ENCODE results near the gene EEF1G.

The EEF1G gene

GRCh38 chr11:62610814-62611704, 37.4 kb upstream of the EEF1G start:
- no peak for DNase-seq (ENCODE audit: extremely low read depth, insufficient read length)

DNA sequence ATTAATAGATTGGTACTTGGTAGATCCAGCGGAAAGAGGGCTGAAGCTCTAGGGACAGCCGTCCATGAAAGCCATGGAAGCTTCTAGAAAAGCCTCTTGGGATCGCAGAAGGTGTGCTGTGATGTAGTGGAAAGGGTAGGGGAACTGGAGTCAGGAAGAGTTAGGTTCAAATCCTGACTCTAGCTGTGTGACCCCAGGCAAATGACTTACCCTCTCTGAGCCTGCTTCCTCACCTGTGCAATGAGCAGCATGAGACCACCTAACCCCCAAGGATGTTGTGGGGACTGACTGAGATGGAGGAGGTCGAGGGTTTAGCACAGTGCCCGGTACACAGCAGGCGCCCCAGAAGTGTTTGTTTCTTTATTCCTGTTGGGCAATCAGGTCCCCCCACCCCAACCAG, 36.7 kb upstream of the EEF1G start:
- no peak for DNase-seq (ENCODE audit: extremely low read depth, insufficient read length)
- Histone ChIP-seq H3K4me3 (replicated peaks; ENCODE audit: low read depth, low read length) (no peak overlapping the region), H3K27me3 (replicated peaks; ENCODE audit: control insufficient read depth, insufficient read depth, low read length) (no peaks in the 10 kb centered on the region), H3K36me3 (ENCODE audit: control insufficient read depth, insufficient read depth, low read length) (peaks cover 5% of the 10 kb centered on the region)
- no peak for TF ChIP-seq CTCF (IDR thresholded peaks at IDR 0.05; ENCODE audit: insufficient read depth, low read length, poor library complexity, severe bottlenecking)

More at GRCh38 chr11:62610814-62611704, 37.4 kb upstream of the EEF1G start:
- H3K36me3 ChIP-seq (ENCODE audit: control insufficient read depth, insufficient read depth, low read length): peaks cover 2% of the 10 kb centered on the region
- no peak for TF ChIP-seq CTCF (IDR thresholded peaks at IDR 0.05; ENCODE audit: insufficient read depth, low read length, poor library complexity, severe bottlenecking)
- H3K27me3 ChIP-seq (replicated peaks; ENCODE audit: control insufficient read depth, insufficient read depth, low read length): no peaks in the 10 kb centered on the region
- peak overlapping the region; percentile 84 for H3K4me3 ChIP-seq (replicated peaks; ENCODE audit: low read depth, low read length)

DNA sequence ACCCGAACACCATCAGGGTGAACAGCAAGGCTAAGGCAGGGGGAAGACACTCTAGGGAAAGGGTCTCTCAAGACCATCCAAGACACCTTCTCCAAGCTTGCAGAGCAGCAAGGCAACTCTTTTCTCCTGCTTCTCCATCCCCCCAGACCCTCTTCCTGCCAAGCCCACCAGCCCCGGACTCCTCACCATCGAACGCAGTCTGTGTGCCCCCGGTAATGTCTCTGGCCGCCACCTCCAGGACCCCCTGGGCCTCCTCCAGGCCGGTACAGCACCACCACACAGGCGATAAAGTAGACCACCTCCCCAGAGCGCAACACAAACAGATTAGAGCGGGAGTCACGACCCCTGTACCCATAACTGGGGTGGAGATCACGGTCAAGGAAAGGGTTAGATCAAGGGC, 35.1 kb upstream of the EEF1G start:
- TF ChIP-seq CTCF (IDR thresholded peaks at IDR 0.05; ENCODE audit: insufficient read depth, low read length, poor library complexity, severe bottlenecking): no peak
- H3K27me3 ChIP-seq (replicated peaks; ENCODE audit: control insufficient read depth, insufficient read depth, low read length): no peaks in the 10 kb centered on the region
- no peak overlapping the region for H3K4me3 ChIP-seq (replicated peaks; ENCODE audit: low read depth, low read length)
- no peak for DNase-seq (ENCODE audit: extremely low read depth, insufficient read length)
- peaks cover 4% of the 10 kb centered on the region for H3K36me3 ChIP-seq (ENCODE audit: control insufficient read depth, insufficient read depth, low read length)

- no peaks in the 10 kb centered on the region for H3K27me3 ChIP-seq (replicated peaks; ENCODE audit: control insufficient read depth, insufficient read depth, low read length)
- H3K4me3 ChIP-seq (replicated peaks; ENCODE audit: low read depth, low read length): no peak overlapping the region
- no peak for TF ChIP-seq CTCF (IDR thresholded peaks at IDR 0.05; ENCODE audit: insufficient read depth, low read length, poor library complexity, severe bottlenecking)
- H3K36me3 ChIP-seq (ENCODE audit: control insufficient read depth, insufficient read depth, low read length): peaks cover 10% of the 10 kb centered on the region
- no peak for DNase-seq (ENCODE audit: extremely low read depth, insufficient read length)
Measured at GRCh38 chr11:62607714-62608113, 34.0 kb upstream of the EEF1G start.

GRCh38 chr11:62605902-62606301, 32.2 kb upstream of the EEF1G start:
- Histone ChIP-seq H3K4me3 (replicated peaks; ENCODE audit: low read depth, low read length) (no peak overlapping the region), H3K27me3 (replicated peaks; ENCODE audit: control insufficient read depth, insufficient read depth, low read length) (no peaks in the 10 kb centered on the region), H3K36me3 (ENCODE audit: control insufficient read depth, insufficient read depth, low read length) (peaks cover 10% of the 10 kb centered on the region)
- no peak for TF ChIP-seq CTCF (IDR thresholded peaks at IDR 0.05; ENCODE audit: insufficient read depth, low read length, poor library complexity, severe bottlenecking)
- no peak for DNase-seq (ENCODE audit: extremely low read depth, insufficient read length)

All from GM06990 (cell line).